Parathyroid adenoma (tissue), 2 donors: Measurements from ENCODE around the gene SLC22A4.

Experiments used
- H2AFZ ChIP-seq: fragments of 300-600 bp; sonication (generic); one replicate; pipeline ENCODE4 v1.7.0; 2017; ENCODE audit warnings: antibody characterized with exemption, mild to moderate bottlenecking
- H3K27ac ChIP-seq: fragments of 300-600 bp; sonication (generic); one replicate; pipeline ENCODE4 v1.7.0; 2017
- H3K27me3 ChIP-seq: fragments of 300-600 bp; sonication (generic); one replicate; pipeline ENCODE4 v1.7.0; 2017; ENCODE audit warnings: low read length; ENCODE audit not compliant: control insufficient read depth, insufficient read depth
- H3K36me3 ChIP-seq: fragments of 300-600 bp; sonication (generic); one replicate; pipeline ENCODE4 v1.7.0; 2017; ENCODE audit warnings: low read length; ENCODE audit not compliant: control insufficient read depth, insufficient read depth
- H3K4me1 ChIP-seq: fragments of 300-600 bp; sonication (generic); one replicate; pipeline ENCODE4 v1.7.0; 2017; ENCODE audit warnings: control low read depth
- H3K4me2 ChIP-seq: fragments of 300-600 bp; sonication (generic); one replicate; pipeline ENCODE4 v1.7.0; 2017; ENCODE audit warnings: low read length
- H3K4me3 ChIP-seq: fragments of 300-600 bp; sonication (generic); one replicate; pipeline ENCODE4 v1.7.0; 2017; ENCODE audit warnings: low read depth, low read length
- H3K79me2 ChIP-seq: fragments of 300-600 bp; sonication (generic); one replicate; pipeline ENCODE4 v1.7.0; 2017; ENCODE audit warnings: control low read depth
- H3K9ac ChIP-seq: fragments of 300-600 bp; sonication (generic); one replicate; pipeline ENCODE4 v1.7.0; 2017; ENCODE audit warnings: mild to moderate bottlenecking
- H3K9me3 ChIP-seq: fragments of 300-600 bp; sonication (generic); one replicate; pipeline ENCODE4 v1.7.0; 2017; ENCODE audit warnings: low read length; ENCODE audit not compliant: control insufficient read depth
- CTCF ChIP-seq: fragments of 300-600 bp; sonication (generic); IDR thresholded peaks from one replicate; pipeline ENCODE4 v1.7.0; 2017; ENCODE audit warnings: antibody characterized with exemption, mild to moderate bottlenecking
- donor health status: primary hyperparathyroidism.

The SLC22A4 gene

GRCh38 chr5:132391247-132391646 lies 97.1 kb downstream of the SLC22A4 start:
- no peak overlapping the region for H3K4me2 ChIP-seq
- peaks cover 13% of the 10 kb centered on the region for H3K4me1 ChIP-seq
- no peak overlapping the region for H3K4me3 ChIP-seq
- H3K27ac ChIP-seq, result no peak overlapping the region
- H3K9me3 ChIP-seq, result no peaks in the 10 kb centered on the region
- H3K36me3 ChIP-seq, result no peaks in the 10 kb centered on the region
- TF ChIP-seq CTCF, result no peak
- H3K27me3 ChIP-seq, result no peaks in the 10 kb centered on the region
- H2AFZ ChIP-seq, result no peak overlapping the region
- H3K9ac ChIP-seq, result no peak overlapping the region
- H3K79me2 ChIP-seq, result peaks cover 3% of the 10 kb centered on the region

GRCh38 chr5:132391870-132392269 lies 97.7 kb downstream of the SLC22A4 start:
- no peak overlapping the region for H3K4me2 ChIP-seq
- no peak for TF ChIP-seq CTCF
- H3K4me1 ChIP-seq, result peaks cover 13% of the 10 kb centered on the region
- peaks cover under 1% of the 10 kb centered on the region for H3K79me2 ChIP-seq
- H3K9me3 ChIP-seq, result no peaks in the 10 kb centered on the region
- no peaks in the 10 kb centered on the region for H3K27me3 ChIP-seq
- H3K36me3 ChIP-seq, result no peaks in the 10 kb centered on the region
- no peak overlapping the region for H3K27ac ChIP-seq
- H3K4me3 ChIP-seq, result no peak overlapping the region
- H3K9ac ChIP-seq, result no peak overlapping the region
- no peak overlapping the region for H2AFZ ChIP-seq

GRCh38 chr5:132392411-132392810 lies 98.2 kb downstream of the SLC22A4 start:
- no peak overlapping the region for H3K4me2 ChIP-seq
- no peaks in the 10 kb centered on the region for H3K9me3 ChIP-seq
- H2AFZ ChIP-seq, result no peak overlapping the region
- H3K79me2 ChIP-seq, result no peaks in the 10 kb centered on the region
- no peak for TF ChIP-seq CTCF
- H3K36me3 ChIP-seq, result no peaks in the 10 kb centered on the region
- peaks cover 12% of the 10 kb centered on the region for H3K4me1 ChIP-seq
- no peak overlapping the region for H3K4me3 ChIP-seq
- no peaks in the 10 kb centered on the region for H3K27me3 ChIP-seq
- H3K9ac ChIP-seq, result no peak overlapping the region
- H3K27ac ChIP-seq, result no peak overlapping the region

- H3K36me3 ChIP-seq, result no peaks in the 10 kb centered on the region
- no peaks in the 10 kb centered on the region for H3K79me2 ChIP-seq
- no peak overlapping the region for H3K9ac ChIP-seq
- H3K9me3 ChIP-seq, result no peaks in the 10 kb centered on the region
- no peak overlapping the region for H2AFZ ChIP-seq
- no peak overlapping the region for H3K4me3 ChIP-seq
- no peak overlapping the region for H3K4me2 ChIP-seq
- TF ChIP-seq CTCF, result no peak
- H3K4me1 ChIP-seq, result peaks cover 8% of the 10 kb centered on the region
- H3K27ac ChIP-seq, result no peak overlapping the region
- H3K27me3 ChIP-seq, result no peaks in the 10 kb centered on the region
Measured at GRCh38 chr5:132392978-132393825, 99.0 kb downstream of the SLC22A4 start.
